Hypothalamus (tissue), 51 donors: ENCODE results near the gene PMM2.

ENCODE experiments used
- DNase-seq, 51 donors: peaks; one replicate each; lab custom pipeline; 2025; lab: John Stamatoyannopoulos, UW

The PMM2 gene

DNA sequence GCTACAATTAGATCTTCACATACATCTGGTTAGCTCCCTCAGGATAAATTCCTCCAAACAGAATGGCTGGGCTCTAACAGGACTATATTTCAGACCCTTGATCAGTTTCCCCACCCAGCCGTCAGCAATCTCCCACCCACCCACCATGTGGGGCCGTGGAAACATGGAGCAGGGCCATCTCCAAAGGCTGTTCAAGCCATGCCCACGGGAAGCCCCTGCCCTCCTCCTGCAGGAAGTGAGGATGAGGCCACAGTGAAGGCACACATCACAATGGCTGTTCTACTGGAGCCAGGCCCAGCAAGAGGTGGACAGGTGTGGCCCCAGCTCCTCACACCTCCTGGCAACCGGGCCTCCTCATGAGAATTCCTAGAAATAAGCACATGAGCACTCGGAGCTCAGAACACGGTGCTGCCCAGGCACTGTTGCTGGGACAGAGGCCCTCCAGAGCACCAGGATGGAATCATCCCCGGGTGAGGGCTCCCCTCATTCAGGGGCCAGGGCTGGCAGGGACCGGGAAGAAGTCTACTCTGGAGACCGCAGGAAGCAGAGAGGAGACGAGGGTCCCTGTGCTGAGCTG lies 84.5 kb downstream of the PMM2 start, which contains the start of gene LITAFD:
LITAFD (plus strand) TSS at position 311 of the 577 bp plus-strand sequence. CDS start 2,005 bp downstream, outside the sequence.
- DNase-seq = no peak

DNA sequence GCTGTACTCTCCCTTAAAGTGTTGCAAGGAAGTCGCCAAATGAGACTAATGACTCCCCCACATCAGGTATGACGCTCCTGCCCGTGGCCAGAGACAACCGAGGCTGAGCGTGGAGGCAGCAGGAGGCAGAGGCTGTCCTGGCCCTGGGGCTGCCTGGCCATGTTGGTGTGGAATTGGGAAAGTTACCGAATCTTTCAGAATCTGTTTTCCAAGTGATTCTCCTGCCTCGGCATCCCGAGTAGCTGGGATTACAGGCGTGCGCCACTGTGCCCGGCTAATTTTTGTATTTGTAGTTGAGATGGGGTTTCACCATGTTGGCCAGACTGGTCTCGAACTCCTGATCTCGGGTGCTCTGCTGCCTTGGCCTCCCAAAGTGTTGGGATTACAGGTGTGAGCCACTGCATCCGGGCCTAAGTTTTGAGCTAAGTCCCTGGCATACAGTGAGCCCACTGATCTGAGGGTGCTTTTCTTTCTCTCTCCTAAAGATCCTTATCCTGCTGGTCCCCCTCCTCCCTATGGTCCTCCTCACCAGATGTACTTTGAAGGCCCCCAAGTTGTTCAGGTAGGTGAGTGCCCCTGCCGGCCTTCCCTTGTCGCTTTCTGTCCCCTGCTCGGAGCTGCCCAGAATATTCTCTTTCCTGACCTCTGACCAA lies 85.2 kb downstream of the PMM2 start:
- DNase-seq = no peak

DNA sequence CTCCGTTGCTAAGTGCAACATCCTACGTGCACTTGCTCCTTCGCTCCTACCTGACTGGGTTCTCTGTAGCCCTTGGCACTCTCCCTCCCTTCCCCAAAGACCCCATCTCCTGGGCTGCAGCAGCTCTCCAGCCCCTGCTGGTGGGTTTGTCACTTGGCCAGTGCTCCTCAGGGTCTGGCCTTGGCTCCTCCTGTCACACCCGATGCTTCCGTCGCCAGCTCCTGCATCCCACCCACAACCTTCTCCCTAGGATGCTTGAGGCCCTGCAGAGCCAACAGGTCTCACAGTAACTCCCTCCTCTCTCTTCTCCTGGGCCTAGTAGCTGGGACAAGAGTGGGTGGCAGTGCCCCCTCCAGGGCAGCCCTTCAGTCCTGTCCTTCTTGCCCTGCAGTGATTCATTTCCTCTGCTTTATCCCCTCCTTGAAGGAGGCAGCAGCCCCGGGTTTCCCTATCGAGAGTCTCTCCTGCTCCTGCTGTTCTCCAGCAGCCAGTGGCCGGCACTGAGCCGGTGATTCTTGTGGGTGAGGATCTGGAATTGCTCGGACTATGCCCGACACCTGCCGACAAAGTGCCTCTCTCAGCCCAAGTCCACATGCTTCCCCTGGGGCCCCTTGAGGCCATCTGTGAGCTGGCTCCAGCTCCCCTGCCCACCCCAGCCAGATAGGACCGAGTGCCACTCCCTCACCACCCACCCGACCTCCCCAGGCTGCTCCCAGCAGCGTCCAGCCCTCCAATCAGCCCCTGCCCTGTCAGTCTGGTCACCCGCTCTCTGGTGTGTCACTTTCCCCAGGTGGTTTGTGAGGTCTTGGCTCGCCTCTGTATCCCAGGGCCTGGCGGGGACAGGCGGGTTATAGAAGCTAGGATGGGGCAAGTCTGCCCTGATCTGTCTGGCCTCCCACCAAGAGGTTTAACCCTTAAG lies 88.3 kb downstream of the PMM2 start:
- no peak for DNase-seq

DNA sequence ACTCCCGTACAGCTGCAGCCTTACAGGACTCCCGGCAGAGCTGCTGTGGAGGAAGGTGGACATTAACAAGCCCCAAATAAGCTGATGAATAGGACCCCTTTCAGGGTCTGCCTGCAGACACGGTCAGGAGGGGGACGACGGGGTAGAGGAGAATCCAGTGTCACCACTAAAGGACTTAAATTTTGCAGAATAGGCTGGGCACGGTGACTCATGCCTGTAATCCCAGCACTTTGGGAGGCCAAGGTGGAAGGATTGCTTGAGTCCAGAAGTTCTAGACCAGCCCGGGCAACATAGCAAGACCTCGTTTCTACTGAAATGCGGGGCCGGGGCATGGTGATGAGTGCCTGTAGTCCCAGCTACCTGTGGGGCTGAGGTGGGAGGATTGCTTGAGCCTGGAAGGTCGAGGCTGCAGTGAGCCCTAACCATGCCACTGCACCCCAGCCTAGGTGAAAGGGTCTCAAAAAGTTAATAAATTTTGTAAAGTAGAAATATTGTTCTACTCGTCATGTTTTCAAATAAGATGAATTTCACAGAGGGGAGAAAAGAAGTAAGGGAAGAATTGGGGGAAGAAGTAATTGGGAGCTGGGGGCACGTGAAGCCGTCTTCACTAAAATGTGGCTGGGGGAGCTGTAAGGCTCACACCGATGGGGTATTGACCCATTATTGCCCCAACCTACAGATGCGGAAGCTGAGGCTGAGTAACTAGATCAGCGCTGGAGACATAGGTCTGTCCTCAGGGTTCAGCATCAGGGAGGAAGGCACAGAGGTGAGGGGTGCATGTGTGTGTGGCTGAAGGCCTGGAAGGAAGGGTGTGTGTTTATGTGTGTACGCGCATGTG lies 89.2 kb downstream of the PMM2 start:
- DNase-seq = no peak

DNA sequence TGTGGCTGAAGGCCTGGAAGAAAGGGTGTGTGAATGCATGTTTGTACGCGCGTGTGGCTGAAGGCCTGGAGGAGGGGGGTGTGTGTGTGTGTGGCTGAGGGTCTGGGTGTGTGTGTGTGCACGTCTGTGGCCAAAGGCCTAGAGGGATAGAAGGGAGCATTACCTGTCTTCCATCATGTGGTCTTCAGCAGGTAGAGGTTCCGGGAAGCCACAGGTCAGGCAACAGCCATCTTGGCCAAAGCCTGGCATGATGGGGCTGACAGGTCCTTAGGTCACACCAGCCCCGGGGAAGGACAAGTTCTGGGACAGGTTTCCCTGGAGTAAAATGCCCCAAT lies 89.8 kb downstream of the PMM2 start:
- no peak for DNase-seq

DNA sequence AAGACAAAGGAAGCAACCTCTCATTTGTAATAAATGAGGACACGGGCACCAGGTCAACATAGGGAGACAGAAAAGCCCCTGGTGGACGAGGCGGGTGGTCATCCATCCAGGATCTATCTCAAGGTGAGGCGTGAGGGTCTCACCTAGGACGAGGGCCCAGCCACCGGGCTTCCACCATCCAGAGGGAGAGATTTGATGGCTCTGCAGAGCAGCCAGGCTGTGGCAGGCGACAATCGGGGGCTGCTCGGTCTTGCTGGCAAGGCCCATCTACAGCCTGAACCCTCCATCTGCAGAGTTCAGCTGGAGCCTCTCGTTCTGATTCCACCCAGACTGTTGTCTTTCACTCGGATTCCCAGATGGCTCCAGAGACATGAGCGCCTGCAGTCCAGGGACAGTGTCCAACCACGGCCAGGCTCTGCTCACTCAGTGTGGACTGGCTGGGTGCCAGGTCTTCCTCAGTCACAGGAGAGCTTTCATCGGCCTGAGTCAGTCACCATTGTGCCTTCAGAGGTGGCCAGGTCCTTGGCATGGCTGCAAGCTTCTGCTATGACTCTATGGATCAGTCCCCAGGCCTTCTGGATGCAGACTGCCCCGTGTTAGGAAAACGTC lies 90.4 kb downstream of the PMM2 start:
- DNase-seq = peak in 46 of 51 donors; percentile 9 to 92 (median 58)

DNA sequence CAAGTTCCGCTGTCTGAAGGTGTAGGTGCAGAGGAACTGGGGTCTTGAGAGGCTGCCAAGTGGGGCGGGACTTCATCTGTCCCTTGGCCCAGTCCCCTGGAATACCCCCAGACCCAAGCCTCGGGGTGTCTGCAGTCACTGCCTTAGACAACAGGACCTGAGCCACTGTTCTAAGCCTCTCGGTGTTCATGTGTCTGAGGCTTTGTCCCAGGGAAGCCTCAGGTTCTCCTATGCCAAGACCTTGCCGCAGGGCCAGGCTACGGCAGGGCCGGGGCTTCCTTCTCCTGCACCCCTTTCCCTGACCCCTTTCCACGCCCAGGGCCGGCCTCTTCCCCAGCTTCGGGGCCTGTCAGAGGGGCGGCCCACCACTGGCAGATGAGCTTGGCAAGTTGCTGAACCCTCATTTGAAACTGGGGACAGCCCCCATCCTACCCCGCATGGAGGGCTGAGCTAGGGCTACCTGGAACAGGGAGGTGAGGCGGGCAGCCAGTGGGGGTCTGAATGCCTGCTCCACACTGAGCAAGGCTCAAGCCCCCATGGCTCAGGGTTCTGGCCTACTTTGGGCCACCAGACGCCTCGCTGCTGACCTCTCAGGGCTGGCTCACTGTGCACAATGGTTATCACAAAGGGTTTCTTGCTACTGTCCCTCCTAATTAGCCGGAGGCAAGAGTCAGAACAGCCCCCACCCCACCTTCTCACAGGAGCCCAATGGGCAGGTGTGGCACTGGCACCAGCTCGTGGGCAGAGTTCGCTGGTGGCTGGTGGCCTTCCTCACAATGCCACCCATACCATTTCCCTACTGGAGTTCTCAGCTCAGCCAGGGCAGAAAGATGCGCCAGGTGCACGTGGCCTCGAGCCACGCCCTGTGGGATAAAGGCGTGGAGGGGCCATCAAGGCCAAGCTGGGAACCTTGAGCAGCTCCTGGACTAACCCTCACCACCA lies 91.6 kb downstream of the PMM2 start:
- no peak for DNase-seq

DNA sequence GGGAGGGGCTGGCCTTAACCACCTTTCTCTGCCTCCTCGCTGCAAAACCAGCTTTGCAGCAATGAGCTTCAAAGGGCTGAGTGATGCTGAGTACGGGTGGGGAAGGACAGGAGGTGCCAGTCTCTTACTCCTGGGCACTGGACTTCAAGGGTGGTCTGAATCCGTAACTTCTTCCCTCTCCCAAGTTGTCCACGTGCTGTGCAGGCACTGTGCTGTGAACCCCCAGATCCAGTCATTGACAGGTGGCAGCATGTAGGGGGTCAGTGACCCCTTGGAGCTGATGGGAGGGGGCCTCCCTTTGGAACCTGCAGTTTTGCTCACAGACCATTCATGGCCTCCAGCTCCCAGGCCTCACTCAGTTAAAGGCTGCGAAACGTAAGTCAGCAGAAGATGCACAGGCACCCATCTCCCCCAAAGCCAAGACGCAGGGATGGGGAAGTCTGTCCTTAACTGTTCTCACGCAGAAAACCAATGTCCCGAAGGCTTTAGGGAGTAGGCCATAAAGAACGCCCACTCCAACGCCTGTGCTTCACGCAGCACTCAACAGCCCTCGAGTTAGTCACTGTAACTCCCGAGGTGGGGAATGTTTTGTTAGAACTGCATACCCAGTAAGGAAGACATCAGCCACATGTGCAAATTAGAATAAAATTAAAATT lies 92.4 kb downstream of the PMM2 start:
- DNase-seq = peak in 1 of 51 donors; percentile 34

DNA sequence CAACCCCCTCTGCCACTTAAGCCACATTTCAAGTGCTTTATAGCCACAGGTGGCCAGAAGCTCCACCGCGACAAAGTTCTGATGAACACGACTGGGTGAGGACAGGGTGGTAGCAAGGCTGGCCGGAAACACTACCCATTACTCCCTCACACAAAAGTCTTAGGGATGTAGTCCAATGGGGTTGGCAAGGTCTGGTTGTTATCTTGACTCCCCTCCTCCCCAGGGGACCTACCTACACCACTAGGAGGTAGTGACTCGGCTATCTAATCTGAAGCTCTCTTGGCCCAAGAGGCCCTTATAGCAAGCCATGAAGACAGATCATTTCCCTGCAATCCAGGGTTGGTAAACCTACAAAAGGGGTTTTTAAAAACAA lies 92.9 kb downstream of the PMM2 start:
- DNase-seq = no peak

DNA sequence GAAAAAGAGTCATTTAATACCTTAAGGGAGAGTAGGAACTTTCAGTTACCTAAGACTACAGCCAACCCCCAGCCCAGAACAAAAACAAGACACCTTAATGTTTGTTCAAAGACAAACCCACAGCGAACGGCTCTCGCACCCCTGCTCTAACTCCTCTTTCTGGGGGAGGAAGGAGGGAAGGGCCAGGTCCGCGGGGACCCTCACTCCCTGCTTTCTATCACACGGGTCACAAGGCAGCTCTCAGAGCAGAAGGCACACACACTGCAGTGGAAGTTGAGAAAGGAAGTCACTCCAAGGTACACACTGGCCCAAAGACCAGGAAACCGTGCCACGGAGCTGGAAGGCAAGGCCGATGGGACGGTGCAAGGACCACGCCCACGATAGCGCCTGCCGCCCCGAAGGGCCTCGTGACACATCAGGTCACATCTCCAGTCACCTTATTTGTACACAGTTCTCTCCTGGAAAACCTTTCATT lies 94.5 kb downstream of the PMM2 start:
- no peak for DNase-seq

DNA sequence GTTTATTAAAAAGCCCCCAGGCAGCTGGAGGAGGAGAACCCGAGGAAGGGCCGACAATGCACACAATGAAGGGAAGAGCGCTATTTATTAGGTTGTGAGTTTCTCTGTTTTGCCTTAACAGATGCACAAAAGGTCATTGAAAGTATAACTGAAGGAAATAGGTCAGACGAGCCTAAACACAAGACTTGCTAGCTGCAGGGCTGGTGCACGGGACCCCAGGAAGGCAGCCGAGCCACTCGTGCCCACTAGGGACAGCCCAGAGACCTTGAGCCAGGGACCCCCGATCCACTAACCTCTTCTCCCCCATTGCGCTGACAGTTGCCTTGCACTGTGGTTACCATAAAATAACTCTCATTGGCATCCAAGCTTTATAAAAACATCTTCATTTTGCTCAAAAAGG lies 95.8 kb downstream of the PMM2 start:
- DNase-seq = no peak

DNA sequence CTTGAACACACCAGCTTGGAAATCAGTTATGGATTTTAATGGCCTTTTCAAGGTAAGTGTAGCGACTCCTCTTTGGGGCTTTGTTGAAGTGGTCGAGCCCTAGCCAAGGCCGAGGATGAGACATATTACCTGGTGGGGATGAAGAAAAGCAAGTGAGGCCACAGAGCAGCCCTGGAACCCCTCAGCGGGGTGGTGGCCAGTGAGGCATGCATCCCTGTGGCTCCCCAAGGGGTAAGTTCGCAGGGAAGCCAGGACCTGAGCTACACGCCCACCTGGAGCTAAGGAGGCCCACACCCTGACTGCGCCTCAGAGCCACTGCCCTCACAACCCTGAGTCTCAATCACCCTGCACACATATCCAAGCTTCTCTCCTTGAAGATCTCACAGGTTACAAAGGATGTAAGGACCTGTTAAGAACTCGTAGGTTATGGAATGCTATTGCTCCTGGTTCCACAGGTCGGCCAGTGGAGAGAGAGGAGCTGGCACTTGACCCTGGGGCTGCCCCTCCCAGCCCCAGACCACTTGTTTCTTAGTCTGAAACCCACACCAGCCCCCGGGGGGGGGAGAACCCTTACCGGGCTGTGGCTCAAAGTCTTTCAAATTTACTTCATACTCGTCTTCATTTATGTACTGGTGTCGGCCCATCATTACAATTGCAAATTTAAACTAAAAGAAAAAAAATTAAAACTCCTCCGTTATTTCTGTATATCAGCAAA lies 96.5 kb downstream of the PMM2 start:
- no peak for DNase-seq

DNA sequence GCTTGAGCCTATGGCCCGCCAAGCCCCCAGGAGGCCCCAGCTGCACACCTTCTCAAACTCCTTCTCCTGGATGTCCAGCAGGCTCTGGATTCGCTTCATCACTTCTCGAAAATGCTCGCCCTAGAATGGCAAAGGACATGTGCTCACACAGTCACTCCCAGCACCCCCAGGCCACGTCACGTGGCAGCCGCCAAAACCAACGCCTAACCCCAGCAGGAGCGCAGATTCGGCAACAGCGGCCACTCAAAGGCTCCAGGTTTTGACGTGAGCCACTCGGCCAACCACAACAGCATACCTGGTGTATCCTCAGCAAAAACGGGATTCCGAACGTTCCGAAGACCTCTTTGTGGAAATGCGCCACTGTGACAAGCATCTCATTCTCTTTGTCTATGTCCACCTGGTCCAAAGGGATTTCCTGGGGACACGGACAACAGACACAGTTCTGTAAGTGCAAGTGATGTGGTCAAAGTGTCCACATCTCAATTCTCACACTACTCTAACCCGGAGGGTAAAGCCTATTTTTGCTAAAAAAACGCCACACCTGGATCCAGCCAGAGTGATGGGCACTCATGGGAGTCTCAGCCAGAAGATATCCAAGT lies 97.2 kb downstream of the PMM2 start:
- DNase-seq = no peak

DNA sequence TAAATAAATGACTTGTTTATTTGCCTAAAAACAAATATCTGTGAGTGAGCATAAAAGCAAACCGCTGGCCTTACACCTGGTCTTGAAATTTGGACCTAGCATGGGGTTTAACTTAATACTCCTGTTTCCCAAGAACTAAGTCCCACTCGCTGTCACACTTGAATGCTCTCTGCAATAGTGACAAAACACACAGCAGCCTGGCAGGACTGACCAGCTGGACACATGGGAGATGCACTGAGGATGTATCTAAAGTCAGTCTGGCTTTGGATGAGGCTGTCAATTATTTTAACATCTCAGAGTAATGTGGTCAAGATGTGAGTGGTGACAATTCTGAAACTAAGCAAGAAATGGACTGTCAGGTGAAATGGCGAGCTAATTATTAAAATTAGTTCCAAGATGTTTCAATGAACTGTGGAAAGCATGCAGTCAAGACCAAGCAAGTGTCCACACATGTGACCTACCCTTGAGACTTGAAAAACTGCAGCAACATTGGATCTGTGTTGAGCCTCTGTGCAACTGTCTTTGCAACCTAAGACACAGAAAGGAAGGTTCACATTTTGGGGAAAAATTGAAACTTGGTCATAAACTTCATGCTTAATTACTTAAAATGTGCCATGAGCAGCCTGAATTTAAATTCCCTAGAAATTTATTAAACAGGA lies 101.2 kb downstream of the PMM2 start:
- no peak for DNase-seq
